ENCODE data around the gene ZMYND11. TPM values are rescaled to one million over a fixed set of nuclear protein-coding genes. Genes with fewer than 3 reads are reported as not detected.
A peak's percentile ranks its signal among the peaks of the same experiment; 100 is the strongest.

Gene ZMYND11
- total RNA-seq, 4 donors from 2014 or later: 28.9 to 132 (median 37.2) TPM

GRCh38 chr10:228366-228765 is 93.1 kb downstream of the ZMYND11 start:
- H3K4me1 ChIP-seq: no peaks in the 10 kb centered on the region
- no peak for DNase-seq
- H3K36me3 ChIP-seq: no peaks in the 10 kb centered on the region
- no peaks in the 10 kb centered on the region for H3K9me3 ChIP-seq
- TF ChIP-seq CTCF (IDR thresholded peaks at IDR 0.05) (no peak), POLR2A (IDR thresholded peaks at IDR 0.05) (no peak)
- H3K4me3 ChIP-seq: no peak overlapping the region
- H3K27ac ChIP-seq: no peak overlapping the region
- H3K27me3 ChIP-seq: no peaks in the 10 kb centered on the region

GRCh38 chr10:230758-231157 is 95.5 kb downstream of the ZMYND11 start:
- Histone ChIP-seq H3K4me3 (no peak overlapping the region), H3K27ac (no peak overlapping the region), H3K27me3 (no peaks in the 10 kb centered on the region), H3K4me1 (no peaks in the 10 kb centered on the region), H3K36me3 (no peaks in the 10 kb centered on the region), H3K9me3 (no peaks in the 10 kb centered on the region)
- TF ChIP-seq POLR2A (IDR thresholded peaks at IDR 0.05): no peak
- TF ChIP-seq CTCF (IDR thresholded peaks at IDR 0.05): peak in 3 of 6 experiments; percentile 3 to 21 (median 11)
- DNase-seq: no peak

GRCh38 chr10:232061-232460 is 96.8 kb downstream of the ZMYND11 start:
- no peak overlapping the region for H3K4me3 ChIP-seq
- no peaks in the 10 kb centered on the region for H3K27me3 ChIP-seq
- H3K27ac ChIP-seq: no peak overlapping the region
- peaks cover 0 to 5% (median 0%) of the 10 kb centered on the region in 3 donors for H3K36me3 ChIP-seq
- H3K4me1 ChIP-seq: no peaks in the 10 kb centered on the region
- no peak for TF ChIP-seq CTCF (IDR thresholded peaks at IDR 0.05)
- no peak for TF ChIP-seq POLR2A (IDR thresholded peaks at IDR 0.05)
- DNase-seq: no peak
- no peaks in the 10 kb centered on the region for H3K9me3 ChIP-seq

GRCh38 chr10:232878-233277 is 97.6 kb downstream of the ZMYND11 start:
- no peak overlapping the region for H3K4me3 ChIP-seq
- TF ChIP-seq POLR2A (IDR thresholded peaks at IDR 0.05) (no peak), CTCF (IDR thresholded peaks at IDR 0.05) (no peak)
- no peak for DNase-seq
- H3K27ac ChIP-seq: no peak overlapping the region
- no peaks in the 10 kb centered on the region for H3K4me1 ChIP-seq
- peaks cover 0 to 13% (median 0%) of the 10 kb centered on the region in 3 donors for H3K36me3 ChIP-seq
- no peaks in the 10 kb centered on the region for H3K27me3 ChIP-seq
- no peaks in the 10 kb centered on the region for H3K9me3 ChIP-seq

GRCh38 chr10:234708-235406 is 99.6 kb downstream of the ZMYND11 start:
- Histone ChIP-seq H3K9me3 (no peaks in the 10 kb centered on the region), H3K27me3 (no peaks in the 10 kb centered on the region), H3K27ac (no peak overlapping the region), H3K36me3 (peaks cover 0 to 19% (median 0%) of the 10 kb centered on the region in 3 donors), H3K4me1 (no peaks in the 10 kb centered on the region), H3K4me3 (no peak overlapping the region)
- no peak for TF ChIP-seq POLR2A (IDR thresholded peaks at IDR 0.05)
- no peak for TF ChIP-seq CTCF (IDR thresholded peaks at IDR 0.05)
- no peak for DNase-seq

All from Peyer's patch (tissue), 4 donors.